Immature natural killer cell (primary cell): ENCODE results near the gene GPR17. TPM values are rescaled to one million over a fixed set of nuclear protein-coding genes. Genes with fewer than 3 reads are reported as not detected.

Experiments used
- DNase-seq, 3 donors: peaks; one replicate each; pipeline ENCODE4 v3.0.0; 2022; ENCODE audit warnings: mixed read lengths in 1 of 3
- H3K27ac Mint-ChIP-seq, 6 donors: one replicate each; pipeline ENCODE4 v1.8.0; 2020; ENCODE audit warnings: mixed read lengths in 6 of 6, mild to moderate bottlenecking in 5 of 6, inconsistent platforms in 4 of 6, moderate library complexity in 3 of 6
- H3K27me3 Mint-ChIP-seq, 3 donors: one replicate each; pipeline ENCODE4 v1.8.0; 2020 to 2021; ENCODE audit warnings: low read depth in 3 of 3, mild to moderate bottlenecking in 3 of 3, mixed read lengths in 3 of 3, moderate library complexity in 3 of 3, inconsistent platforms in 1 of 3
- H3K36me3 Mint-ChIP-seq, 3 donors: one replicate each; pipeline ENCODE4 v1.8.0; 2020; ENCODE audit warnings: mixed read lengths in 3 of 3, inconsistent platforms in 2 of 3, mild to moderate bottlenecking in 2 of 3
- H3K4me1 Mint-ChIP-seq, 2 donors: one replicate each; pipeline ENCODE4 v1.8.0; 2020; ENCODE audit warnings: inconsistent platforms in 2 of 2, mild to moderate bottlenecking in 2 of 2, mixed read lengths in 2 of 2, moderate library complexity in 1 of 2
- H3K4me3 Mint-ChIP-seq, 5 donors: one replicate each; pipeline ENCODE4 v1.8.0; 2020; ENCODE audit warnings: mild to moderate bottlenecking in 5 of 5, mixed read lengths in 5 of 5, inconsistent platforms in 3 of 5, moderate library complexity in 3 of 5
- H3K9me3 Mint-ChIP-seq, 6 donors: one replicate each; pipeline ENCODE4 v1.8.0; 2020; ENCODE audit warnings: mild to moderate bottlenecking in 6 of 6, mixed read lengths in 6 of 6, inconsistent platforms in 4 of 6, moderate library complexity in 3 of 6
- polyA plus RNA-seq, 3 donors: library from polyadenylated mRNA; unstranded; fragments of 300-500 nt; fragmentation: Illumina TruSeq; gene quantifications; one replicate each; pipeline ENCODE4 v1.2.3, GENCODE V29; 2021

The GPR17 gene
- polyA plus RNA-seq, 3 donors from 2014 or later: not detected

DNA sequence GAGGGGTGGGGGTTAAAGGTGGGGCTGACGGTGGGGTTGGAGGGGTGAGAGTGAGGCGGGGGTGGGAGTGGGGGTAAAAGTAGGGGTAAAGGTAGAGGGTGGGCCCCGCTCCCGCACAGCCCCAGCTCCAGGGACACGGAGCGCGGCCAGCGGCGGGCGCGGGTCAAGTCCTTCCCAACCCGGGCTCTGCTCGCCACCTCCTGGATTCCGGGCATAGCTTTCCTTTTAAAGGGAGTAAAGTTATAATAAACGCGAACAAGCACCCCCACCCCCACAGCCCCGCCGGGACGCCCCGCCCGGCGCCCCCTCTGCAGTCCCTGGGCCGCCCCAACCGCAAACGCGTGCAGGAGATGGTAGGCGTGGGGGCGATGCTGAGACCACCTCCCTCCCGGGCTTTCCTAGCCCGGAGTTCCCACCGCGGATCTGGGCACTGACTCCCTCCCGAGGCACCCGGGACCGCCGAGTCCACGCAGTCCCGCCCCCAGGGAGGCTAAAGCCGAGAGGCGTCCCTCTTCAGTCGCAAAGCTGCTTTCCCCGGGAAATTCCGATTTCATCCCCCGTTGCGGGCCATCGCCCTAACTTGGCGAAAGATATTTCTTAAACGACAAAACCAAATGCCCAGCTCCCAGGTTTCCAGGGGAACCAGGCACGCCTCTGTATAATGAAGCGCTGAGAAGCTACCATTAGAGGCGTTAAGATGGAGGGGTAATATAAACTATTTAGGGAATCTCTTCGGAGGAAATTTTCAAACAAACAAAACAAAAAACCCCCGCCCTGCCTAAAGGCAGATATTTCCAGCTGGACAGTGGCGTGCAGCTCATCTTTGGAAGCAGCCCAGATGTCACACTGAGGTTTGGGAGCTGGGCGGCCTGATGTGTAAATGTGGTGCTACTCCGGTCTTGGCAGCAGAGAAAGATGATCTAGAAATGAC, 29.6 kb downstream of the GPR17 start, which contains the start of gene LIMS2:
LIMS2 (minus strand) TSS at position 200 of the 931 bp plus-strand sequence. CDS start 506 bp downstream, outside the sequence.
- Mint-ChIP-seq H3K4me3 (peak within 1 kb of the TSS; percentile 69 to 84 (median 79)), H3K27ac (peak within 1 kb of the TSS in 1 of 6 donors; percentile 58), H3K27me3 (peaks cover 8 to 32% (median 8%) of the 10 kb centered on the region in 3 donors), H3K9me3 (no peaks in the 10 kb centered on the region), H3K4me1 (peaks cover 8 to 15% of the 10 kb centered on the region in 2 donors), H3K36me3 (peaks cover 0 to 5% (median 4%) of the 10 kb centered on the region in 3 donors)
- DNase-seq: no peak

DNA sequence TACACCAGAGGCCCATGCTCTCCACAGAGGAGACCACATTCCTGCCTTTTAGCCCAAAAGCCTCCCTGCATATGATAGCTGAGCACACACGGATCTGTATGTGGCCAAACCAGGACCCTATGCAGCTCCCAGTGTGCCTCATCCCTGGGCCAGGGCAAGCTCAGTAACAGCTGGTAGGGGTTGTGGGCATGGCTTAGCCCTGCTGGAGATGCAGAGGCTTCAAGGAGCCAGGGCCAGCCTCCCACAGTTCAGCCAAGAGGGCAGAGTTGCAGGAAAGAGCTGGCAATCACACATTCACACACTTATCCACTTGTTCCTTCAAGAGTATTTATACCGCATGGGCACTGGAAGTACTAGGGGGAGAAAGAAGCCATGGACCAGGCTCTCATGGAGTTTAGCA, 31.0 kb downstream of the GPR17 start:
- Mint-ChIP-seq H3K4me3 (peak overlapping the region in 3 of 5 donors; percentile 4 to 47 (median 30)), H3K27me3 (peaks cover 8 to 36% (median 9%) of the 10 kb centered on the region in 3 donors)
- no peak for DNase-seq

GRCh38 chr2:127678531-127678930, 32.6 kb downstream of the GPR17 start:
- Mint-ChIP-seq H3K9me3 (no peaks in the 10 kb centered on the region), H3K27ac (no peak overlapping the region), H3K27me3 (peaks cover 9 to 26% (median 12%) of the 10 kb centered on the region in 3 donors)

More for the DNA sequence above, 31.0 kb downstream of the GPR17 start:
- Mint-ChIP-seq H3K36me3 (peaks cover 0 to 5% (median 4%) of the 10 kb centered on the region in 3 donors), H3K4me1 (peaks cover 8 to 15% of the 10 kb centered on the region in 2 donors), H3K9me3 (no peaks in the 10 kb centered on the region), H3K27ac (no peak overlapping the region)

DNA sequence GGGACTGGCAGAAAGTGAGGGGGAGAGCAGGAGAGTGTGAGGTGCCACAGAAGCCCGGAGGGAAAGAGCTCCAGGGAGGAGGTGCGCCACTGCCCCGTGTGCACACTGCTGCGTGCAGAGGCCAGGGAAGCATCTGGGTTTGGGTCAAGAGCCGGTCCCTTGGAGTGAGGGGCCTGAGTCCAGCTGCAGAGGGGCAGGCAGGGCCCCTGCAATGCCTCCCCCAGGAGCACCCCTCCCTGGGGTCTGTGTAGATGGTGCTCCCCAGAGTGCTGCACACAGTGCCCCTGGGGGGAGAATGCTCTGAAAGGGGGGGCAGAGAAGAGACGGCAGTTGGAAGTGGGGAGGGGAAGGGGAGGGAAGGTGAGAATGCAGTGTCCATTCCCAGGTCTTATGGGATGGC, 33.0 kb downstream of the GPR17 start:
- Mint-ChIP-seq H3K36me3 (peaks cover 0 to 5% (median 4%) of the 10 kb centered on the region in 3 donors), H3K9me3 (no peaks in the 10 kb centered on the region), H3K4me1 (peaks cover 8 to 15% of the 10 kb centered on the region in 2 donors), H3K27me3 (peaks cover 9 to 26% (median 12%) of the 10 kb centered on the region in 3 donors), H3K4me3 (no peak overlapping the region), H3K27ac (no peak overlapping the region)
- DNase-seq: no peak

More at GRCh38 chr2:127678531-127678930, 32.6 kb downstream of the GPR17 start:
- Mint-ChIP-seq H3K4me3 (no peak overlapping the region), H3K4me1 (peaks cover 8 to 15% of the 10 kb centered on the region in 2 donors), H3K36me3 (peaks cover 0 to 5% (median 4%) of the 10 kb centered on the region in 3 donors)
- DNase-seq: no peak

- peaks cover 0 to 5% (median 4%) of the 10 kb centered on the region in 3 donors for H3K36me3 Mint-ChIP-seq
- DNase-seq: no peak
- peaks cover 9 to 21% (median 12%) of the 10 kb centered on the region in 3 donors for H3K27me3 Mint-ChIP-seq
- no peaks in the 10 kb centered on the region for H3K9me3 Mint-ChIP-seq
- peaks cover 8 to 9% of the 10 kb centered on the region in 2 donors for H3K4me1 Mint-ChIP-seq
- no peak overlapping the region for H3K4me3 Mint-ChIP-seq
- no peak overlapping the region for H3K27ac Mint-ChIP-seq
Measured at GRCh38 chr2:127679680-127680361, 33.9 kb downstream of the GPR17 start.

GRCh38 chr2:127680706-127681287, 34.8 kb downstream of the GPR17 start:
- Mint-ChIP-seq H3K4me3 (no peak overlapping the region), H3K4me1 (peaks cover 6% of the 10 kb centered on the region in 2 donors), H3K27ac (no peak overlapping the region), H3K36me3 (peaks cover 0 to 3% (median 3%) of the 10 kb centered on the region in 3 donors), H3K27me3 (peaks cover 6 to 23% (median 9%) of the 10 kb centered on the region in 3 donors), H3K9me3 (no peaks in the 10 kb centered on the region)
- no peak for DNase-seq

DNA sequence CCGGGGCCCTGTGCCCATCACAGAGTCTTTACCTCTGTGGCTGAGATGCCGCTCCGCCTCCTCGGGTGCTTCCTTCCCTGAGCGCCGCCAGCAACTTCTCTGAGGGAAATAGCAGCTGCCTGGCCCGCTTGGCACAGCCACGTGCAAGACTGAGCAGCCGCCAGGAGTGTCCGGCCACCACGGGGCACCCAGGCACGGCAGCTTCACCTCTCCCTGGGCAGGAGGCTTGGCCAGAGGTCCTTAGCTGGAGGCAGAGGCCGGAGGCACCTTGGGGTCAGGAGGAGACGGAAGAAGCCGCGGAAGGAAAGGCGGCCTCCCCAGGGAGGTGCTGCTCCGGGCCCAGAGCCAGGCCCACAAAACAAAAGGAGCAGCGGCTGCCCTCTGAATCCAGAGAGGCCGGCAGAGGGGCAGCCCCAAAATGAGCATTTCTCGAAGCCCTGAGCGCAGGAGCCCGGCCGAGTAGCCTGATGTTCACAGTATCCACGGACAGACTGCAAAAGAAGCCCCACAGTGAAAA, 35.4 kb downstream of the GPR17 start:
- H3K36me3 Mint-ChIP-seq: no peaks in the 10 kb centered on the region
- no peak overlapping the region for H3K4me3 Mint-ChIP-seq
- DNase-seq: no peak
- H3K4me1 Mint-ChIP-seq: peaks cover under 1 to 3% of the 10 kb centered on the region in 2 donors
- H3K27ac Mint-ChIP-seq: no peak overlapping the region
- H3K9me3 Mint-ChIP-seq: no peaks in the 10 kb centered on the region
- peaks cover 3 to 20% (median 6%) of the 10 kb centered on the region in 3 donors for H3K27me3 Mint-ChIP-seq

DNA sequence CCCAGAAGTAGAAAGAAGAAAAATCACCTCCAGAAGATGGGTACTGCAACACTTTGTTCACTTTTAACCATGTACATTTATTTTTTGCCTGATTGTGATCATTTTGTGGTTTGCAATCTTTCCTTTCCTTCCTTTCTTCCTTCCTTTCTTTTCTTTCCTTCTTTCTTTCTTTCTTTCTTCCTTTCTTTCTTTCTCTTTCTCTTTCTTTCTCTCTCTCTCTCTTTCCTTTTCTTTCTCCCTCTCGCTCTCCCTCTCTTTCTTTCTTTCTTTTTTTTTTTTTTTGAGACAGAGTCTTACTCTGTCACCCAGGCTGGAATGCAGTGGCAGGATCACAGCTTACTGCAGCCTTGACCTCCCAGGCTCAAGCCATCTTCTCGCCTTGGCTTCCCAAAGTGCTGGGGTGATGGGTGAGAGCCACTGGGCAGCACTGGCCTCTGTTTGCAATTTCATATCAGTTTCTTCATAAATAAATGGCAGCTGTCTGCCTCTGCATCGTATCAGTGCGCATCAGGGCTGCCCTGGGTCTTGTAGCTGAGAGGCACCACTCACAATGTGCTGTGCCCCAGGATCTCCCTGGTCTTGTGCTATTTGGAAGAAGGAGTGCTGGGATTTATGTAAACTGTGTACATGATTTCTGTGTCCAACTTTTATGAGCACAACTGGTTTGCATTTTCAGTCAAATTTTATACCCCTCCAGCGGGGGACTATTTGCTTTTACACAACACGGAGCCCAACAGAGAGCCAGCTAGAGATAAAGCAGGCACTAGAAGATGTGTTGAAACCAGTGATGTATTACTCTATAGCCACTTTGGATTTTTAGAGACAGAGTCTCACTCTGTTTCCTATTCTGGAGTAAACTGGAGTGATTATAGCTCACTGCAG, 36.3 kb downstream of the GPR17 start:
- no peak overlapping the region for H3K27ac Mint-ChIP-seq
- no peak overlapping the region for H3K4me3 Mint-ChIP-seq
- H3K9me3 Mint-ChIP-seq: no peaks in the 10 kb centered on the region
- DNase-seq: no peak
- H3K36me3 Mint-ChIP-seq: no peaks in the 10 kb centered on the region
- peaks cover 1 to 14% (median 4%) of the 10 kb centered on the region in 3 donors for H3K27me3 Mint-ChIP-seq
- H3K4me1 Mint-ChIP-seq: no peaks in the 10 kb centered on the region

- DNase-seq: no peak
- no peaks in the 10 kb centered on the region for H3K4me1 Mint-ChIP-seq
- H3K27me3 Mint-ChIP-seq: peaks cover 1 to 13% (median 4%) of the 10 kb centered on the region in 3 donors
- H3K27ac Mint-ChIP-seq: no peak overlapping the region
- peaks cover 0 to under 1% (median 0%) of the 10 kb centered on the region in 6 donors for H3K9me3 Mint-ChIP-seq
- no peaks in the 10 kb centered on the region for H3K36me3 Mint-ChIP-seq
- H3K4me3 Mint-ChIP-seq: no peak overlapping the region
Measured at GRCh38 chr2:127683056-127683455, 37.1 kb downstream of the GPR17 start.

GRCh38 chr2:127683757-127684156, 37.8 kb downstream of the GPR17 start:
- no peak overlapping the region for H3K4me3 Mint-ChIP-seq
- H3K4me1 Mint-ChIP-seq: no peaks in the 10 kb centered on the region
- H3K27me3 Mint-ChIP-seq: peaks cover 1 to 11% (median 4%) of the 10 kb centered on the region in 3 donors
- no peak for DNase-seq
- H3K36me3 Mint-ChIP-seq: no peaks in the 10 kb centered on the region
- no peak overlapping the region for H3K27ac Mint-ChIP-seq
- H3K9me3 Mint-ChIP-seq: peaks cover 0 to 4% (median 2%) of the 10 kb centered on the region in 6 donors

DNA sequence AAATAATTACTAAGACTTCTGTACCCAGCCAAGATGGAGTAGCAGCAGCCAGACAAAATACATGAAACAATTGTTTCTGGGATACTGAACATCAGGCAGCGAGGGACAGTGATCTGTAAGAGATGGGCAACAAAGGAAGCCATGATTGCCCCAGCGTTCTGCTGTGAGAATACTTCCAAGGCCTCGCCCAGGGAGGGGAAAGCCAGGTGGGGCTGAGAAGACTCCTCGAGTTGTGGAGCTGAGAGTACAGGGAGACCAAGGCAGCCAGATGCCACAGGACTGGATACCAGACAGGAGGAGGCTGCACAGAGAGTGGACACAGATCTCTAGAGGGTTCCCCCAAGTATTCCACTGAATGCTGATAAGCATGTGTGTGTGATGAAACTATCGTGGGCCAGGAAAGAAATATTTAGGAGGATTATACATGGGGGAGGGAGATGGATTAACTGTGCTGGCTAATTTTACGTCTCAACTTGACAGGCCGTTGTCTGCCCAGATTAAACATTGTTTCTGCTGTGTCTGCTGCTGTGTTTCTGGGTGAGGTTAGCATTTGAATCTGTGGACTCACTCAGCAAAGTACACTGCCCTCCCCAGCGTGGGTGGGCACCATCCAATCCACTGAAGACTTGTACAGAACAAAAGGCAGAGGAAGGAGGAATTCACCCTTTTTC, 39.6 kb downstream of the GPR17 start:
- H3K36me3 Mint-ChIP-seq: peaks cover 0 to 3% (median 0%) of the 10 kb centered on the region in 3 donors
- H3K27me3 Mint-ChIP-seq: peaks cover 4 to 13% (median 4%) of the 10 kb centered on the region in 3 donors
- peaks cover 0 to 9% (median 5%) of the 10 kb centered on the region in 6 donors for H3K9me3 Mint-ChIP-seq

GRCh38 chr2:127688405-127688804, 42.5 kb downstream of the GPR17 start:
- H3K4me1 Mint-ChIP-seq: no peaks in the 10 kb centered on the region

More for the DNA sequence above, 39.6 kb downstream of the GPR17 start:
- H3K4me3 Mint-ChIP-seq: no peak overlapping the region
- no peak overlapping the region for H3K27ac Mint-ChIP-seq
- no peak for DNase-seq
- no peaks in the 10 kb centered on the region for H3K4me1 Mint-ChIP-seq

More at GRCh38 chr2:127688405-127688804, 42.5 kb downstream of the GPR17 start:
- no peak for DNase-seq
- H3K27me3 Mint-ChIP-seq: peaks cover 0 to 11% (median 7%) of the 10 kb centered on the region in 3 donors
- H3K4me3 Mint-ChIP-seq: no peak overlapping the region
- peaks cover 7 to 22% (median 9%) of the 10 kb centered on the region in 3 donors for H3K36me3 Mint-ChIP-seq
- no peak overlapping the region for H3K27ac Mint-ChIP-seq
- H3K9me3 Mint-ChIP-seq: peaks cover 3 to 20% (median 12%) of the 10 kb centered on the region in 6 donors
